ENCODE results near the gene PCGF3.

PCGF3 gene

DNA sequence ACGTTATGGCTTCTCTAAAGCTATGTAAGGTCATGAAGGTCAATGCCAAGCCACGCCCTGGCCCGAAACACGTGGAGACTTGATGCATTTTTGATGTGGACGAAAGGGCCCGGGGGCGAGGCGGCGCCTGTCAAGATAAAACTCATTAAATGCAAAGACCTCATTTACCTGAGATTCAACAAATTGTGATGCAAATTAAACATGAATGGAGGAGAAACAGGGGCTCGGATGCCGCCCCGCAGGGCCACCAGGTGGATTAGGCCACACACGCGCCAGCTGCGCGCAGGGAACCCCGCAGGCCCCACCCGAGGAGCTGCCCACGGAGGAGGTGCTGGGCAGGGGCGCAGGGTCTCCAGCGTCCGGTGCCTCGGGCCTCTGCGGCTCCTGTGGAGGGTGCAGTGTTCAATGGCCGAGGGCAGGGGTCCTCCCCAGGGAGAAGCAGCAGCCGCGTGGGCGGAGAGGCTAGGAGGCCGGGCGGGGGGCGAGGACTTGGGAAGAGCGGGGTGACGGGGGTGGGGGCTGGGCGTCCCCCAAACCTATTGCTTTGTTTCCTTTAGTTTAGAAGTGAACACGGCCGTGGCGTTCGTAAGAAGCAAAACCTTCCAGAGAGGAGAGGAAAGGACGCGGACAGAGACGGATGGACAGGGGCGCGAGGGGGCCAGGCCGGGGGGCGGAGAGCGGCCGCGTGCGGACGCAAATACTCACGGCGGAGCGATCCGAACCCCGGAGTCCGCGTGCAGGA lies 79.9 kb downstream of the PCGF3 start:
- DNase-seq: no peak

DNA sequence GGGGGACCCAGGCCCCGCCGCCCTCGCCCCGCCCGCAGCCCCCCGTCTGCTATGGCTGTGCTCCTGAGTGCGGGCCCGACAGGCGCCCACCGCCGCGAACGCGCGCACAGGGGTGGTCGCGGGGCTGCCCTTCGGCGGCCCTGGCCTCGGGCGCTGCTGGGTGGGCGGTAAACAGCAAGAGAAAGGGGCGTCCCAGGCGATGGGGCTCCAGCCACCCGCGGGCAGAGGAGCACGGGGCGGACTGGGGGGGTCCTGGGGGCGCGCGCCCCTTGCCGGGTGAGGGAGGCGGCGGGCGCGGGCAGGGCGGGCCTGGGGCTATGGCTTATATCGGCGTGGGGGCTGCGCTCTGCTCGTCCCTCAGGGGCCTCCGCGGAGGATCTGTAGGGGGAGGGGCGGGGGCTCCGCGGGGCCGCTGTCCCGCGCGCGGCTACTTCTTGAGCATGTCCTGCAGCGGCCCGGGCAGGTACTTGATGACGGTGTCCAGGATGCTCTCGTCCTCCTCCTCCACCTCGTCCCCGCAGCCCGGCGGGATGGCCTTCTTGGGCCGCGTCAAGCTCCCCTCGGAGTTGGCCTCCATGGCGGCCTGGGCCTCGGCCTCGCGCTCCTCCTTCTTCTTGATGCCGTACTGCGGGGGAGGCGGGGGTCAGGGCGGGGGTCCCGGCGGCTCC lies 80.6 kb downstream of the PCGF3 start:
- DNase-seq: no peak

DNA sequence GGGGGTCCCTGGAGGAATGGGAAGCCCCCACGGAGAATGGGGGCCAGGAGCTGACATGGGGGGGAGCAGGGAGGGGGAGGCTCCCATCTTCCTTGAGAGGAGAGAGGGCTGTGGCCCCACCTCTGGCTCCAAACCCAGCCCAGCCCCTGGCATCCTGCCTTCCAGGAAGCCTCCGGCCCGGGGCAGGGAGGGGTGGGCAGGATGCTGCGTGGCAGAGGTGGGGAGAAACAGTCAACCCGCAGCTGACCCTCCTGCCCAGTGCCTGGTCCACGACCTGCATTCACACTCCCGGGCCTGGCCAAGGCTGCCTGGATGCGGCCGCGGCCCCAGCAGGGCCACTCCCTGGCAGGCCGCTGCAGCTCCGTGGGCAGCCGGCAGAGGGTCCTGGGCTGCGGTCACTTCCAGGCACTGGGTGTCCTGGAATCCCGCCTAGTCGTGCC lies 81.2 kb downstream of the PCGF3 start:
- no peak for DNase-seq

DNA sequence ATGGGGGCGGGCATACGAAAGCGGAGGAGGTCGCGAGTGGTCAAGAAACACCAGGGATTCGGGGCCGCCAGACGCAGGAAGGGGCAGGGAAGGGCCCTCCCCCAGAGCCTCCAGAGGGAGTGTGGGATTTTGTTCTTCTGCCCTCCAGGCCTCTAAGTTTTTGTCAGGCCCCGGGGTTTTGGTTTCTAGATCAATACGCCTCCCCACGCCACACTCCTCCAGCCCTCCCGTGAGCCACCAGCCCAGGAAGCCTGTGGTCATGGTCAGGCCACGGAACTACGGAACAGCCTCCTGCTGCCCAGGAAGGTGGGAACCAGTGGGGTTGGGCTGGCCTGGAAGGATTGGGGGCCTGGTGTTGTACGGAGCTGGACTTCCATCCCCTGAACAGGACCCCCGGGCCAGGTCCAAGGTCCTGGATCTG lies 81.9 kb downstream of the PCGF3 start:
- no peak for DNase-seq

DNA sequence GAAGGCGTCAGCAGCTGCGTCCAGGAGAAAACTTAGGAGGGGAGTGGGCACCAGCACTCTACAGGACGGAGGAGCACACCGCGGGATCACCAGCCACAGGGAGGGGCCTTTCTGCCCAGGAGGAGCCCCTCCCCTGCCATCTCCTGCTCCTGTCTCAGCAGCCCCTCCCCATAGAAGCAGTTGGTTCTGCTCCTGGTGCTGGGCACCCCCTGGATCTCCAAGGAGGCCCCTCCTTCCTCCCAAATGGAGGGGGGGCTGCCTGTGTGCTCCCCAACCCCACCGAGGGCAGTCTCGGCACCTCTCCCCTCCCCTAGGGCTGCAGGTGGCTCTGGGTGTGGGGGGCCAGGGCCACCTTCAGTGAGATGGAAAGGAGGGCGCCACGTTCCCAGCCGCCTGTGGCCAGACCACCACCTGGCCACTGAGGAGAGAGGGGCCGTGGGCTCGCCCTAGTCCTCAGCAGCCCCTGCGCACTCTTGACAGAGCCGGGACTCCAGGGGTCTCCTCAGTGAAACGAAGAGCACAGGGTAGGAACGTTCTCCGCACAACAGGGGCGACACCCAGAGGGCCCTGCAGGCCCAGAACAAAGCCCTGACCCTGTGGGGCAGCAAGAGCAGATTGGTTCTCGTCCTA lies 82.5 kb downstream of the PCGF3 start:
- DNase-seq: no peak

DNA sequence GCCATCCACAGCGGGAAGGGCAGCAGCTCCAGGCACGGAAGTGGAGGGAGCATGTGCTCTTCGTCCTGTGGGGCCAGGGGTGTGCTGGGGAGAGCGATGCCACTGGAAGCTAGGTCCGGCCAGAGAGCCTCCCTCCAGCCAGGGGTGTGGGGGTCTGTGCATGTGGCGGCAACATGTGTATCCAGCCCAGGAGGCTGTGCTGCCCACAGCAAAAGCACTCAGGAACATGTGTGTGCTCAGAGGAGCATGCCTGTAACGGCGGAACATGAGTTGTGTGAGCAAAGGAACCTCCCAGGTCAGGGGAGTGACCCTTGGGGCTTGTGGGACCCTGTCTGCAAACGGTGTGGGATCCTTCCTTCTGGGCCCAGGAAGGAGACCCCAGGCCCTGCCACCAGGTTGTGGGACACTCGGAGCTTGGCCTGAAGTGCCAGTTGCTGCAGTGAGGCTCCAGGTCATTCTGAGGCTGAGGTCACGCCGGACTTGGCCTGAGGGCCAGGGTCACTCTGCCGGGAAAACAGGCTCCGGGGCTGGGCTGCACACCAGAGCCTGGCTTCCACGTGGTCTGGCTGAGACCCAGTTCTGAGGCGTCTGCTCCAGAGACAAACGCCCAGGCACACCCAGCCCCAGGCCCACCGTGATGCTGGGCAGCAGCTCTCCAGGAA lies 83.1 kb downstream of the PCGF3 start:
- DNase-seq: no peak

DNA sequence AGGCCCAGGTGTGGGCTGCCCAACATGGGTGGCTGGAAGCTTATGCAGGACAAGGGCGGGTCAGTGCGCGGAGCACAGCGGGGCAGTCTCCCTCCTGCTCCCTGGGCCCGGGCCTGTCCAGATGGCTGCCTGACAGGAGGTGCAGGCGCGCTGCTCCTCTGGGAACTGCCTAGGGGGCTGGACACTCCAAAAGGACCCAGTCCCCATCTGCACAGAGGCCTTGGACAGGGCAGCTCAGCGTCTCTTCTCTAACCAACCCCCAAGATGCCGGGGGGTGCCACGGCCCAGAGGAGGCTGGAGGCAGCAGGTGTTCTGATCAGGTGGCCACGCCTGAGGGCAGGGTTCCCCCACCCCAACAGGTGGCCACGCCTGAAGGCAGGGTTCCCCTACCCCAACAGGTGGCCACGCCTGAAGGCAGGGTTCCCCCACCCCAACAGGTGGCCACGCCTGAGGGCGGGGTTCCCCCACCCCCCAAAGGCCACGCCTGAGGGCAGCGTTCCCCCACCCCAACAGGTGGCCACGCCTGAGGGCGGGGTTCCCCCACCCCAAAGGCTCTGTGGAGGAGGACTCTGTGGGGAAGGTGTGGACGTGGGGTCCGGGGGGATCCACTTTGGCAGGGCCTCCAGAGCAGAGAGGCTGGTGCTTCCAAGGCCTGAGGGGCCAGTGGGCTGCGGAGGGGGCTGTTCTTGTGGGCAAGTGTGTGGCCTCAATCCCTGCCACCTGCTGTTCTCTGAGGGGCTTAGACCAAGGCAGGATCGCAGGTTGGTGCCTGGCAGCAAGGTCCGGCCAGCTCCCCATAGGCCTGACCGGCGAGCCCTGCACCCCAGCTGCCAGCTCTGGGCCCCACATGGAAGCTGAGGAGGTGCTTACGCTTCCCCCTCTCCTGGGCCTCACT lies 84.2 kb downstream of the PCGF3 start:
- no peak for DNase-seq

DNA sequence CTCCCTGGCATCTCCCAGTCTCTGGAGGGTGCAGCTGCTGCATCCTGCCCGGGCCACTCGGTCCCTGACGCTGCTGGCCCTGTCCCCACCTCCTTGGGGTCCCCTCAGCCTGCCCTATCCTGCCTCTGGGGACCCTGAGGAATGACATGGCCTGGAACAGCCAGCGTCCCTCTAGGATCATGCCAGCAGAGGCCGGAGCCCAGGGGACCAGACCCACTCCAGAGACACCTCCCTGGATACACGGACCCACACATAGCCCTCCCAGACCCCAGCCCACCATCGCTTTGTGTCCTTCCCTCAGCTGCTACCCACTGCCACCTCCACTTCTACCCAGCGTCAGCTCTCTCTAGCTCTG lies 84.8 kb downstream of the PCGF3 start:
- DNase-seq: no peak

DNA sequence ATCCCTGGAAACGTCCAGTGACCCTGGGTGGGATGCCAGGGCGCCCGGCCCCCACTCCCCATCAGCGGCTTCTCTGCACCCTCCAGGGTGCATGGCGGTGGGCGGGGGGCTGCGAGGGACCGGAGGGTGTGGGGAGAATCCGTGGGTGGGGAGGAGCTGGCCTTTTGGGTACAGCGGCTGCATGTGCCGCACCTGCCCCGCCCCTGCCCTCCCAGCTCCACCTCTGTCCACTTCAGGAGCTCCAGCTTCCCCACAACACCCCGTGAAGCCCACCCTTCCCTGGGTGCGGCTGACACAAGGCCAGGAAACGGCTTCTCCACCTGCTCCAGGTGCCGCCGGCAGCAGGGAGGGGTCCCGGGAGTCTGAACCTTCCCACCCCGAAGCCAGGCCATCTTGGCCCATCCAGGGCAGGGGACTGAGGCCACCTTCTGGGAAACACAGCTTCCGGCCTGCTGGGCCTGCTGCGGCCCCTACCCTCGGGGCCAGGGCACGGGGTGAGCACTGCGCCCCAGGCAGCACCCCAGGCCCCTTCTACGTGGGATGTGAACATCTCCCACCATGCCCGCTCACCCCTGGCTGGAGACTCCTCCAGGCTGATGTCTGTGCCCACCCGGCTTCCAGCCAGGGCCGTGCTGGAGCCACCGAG lies 85.7 kb downstream of the PCGF3 start:
- DNase-seq: no peak

DNA sequence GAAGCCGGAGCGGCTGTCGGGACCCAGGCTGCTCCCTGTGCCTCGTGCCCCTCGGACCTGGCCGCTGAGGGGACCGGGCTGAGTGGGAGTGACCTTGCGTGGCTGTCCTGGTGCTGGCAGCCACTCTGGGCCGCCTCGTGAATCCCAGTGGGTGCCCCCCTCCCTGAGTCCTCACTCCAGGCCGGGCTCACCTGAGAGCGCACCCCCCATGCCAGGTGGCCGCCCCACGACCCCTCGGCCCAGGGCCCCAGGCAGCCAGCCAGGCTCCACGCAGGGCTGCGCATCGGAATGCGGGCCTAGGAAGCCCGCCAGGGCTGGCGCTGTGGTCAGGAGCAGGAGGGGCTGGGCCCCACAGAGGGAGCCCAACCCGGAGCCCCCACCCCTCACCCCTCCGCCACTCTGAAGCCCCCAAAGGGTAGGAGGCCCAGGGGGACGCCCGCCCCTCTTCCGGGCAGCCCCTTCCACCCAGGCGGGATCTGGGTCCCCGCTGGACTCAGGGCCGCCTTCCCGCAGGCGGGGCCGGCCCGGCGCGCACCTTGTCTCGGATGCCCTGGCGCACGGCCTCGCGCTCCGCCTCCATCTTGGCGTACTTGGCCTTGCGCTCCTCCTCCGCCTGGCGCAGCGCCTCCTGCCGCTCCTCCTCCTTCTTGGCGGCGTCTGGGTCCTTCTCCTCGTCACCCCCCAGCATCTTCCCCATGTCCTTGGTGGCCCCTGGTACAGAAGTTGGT lies 86.4 kb downstream of the PCGF3 start:
- no peak for DNase-seq

DNA sequence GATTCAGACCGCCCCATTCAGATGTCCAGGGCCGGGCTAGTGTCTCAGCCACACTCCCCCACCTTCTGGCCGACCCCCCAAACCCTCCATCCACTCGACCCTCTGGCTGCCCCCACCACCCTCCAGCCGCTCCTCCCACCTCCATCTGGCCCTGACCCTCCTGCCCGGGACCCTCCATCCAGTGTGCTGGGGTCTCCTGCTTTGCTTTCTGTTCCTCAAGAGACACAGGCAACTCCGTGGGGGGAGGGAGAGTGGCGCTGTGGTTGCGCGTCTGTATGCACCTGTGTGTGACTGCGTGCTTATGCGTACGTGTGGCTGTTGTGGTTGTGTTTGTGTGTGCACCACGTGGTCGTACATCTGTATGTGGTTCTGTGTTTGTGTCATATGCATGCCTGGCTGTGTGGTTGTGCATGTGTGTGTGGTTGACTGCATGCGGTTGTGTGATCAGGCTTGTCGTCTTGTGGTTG lies 87.0 kb downstream of the PCGF3 start:
- DNase-seq: no peak

DNA sequence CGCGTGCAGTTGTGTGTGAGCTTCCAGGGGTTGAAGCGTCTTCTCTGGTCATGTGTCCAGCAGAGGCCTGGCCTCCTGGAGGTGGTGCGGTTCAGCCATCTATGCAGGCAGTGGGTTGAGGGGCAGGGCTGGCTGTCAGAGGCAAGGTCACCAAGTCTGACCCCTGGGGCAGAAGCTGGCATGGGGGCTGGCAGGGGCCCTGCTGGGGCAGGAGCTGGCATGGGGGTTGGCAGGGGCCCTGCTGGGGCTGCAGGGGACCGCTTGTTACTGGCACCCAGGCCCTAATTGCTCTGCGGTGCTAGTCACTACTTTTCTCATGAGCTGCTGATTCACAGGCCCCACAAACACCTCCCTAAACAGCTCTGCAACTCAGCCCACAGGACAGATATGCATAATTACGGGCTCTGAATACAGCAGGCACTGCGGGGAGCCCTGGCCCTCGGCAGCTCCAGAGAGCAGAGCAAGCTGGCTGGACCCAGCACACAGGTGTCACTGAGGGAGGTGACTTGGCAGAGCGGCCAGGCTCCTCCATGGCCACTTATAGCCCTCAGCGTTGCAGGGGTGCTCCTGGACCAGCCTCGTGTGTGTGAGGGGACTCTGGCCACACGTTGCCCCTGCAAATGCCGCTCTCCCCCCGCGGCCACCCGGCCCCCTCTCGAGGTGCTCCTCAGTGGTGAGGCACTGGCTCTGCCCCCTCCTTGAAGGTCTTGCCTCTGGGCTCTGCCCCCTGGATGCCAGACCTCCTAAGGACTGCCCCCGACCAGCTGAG lies 87.6 kb downstream of the PCGF3 start:
- no peak for DNase-seq

DNA sequence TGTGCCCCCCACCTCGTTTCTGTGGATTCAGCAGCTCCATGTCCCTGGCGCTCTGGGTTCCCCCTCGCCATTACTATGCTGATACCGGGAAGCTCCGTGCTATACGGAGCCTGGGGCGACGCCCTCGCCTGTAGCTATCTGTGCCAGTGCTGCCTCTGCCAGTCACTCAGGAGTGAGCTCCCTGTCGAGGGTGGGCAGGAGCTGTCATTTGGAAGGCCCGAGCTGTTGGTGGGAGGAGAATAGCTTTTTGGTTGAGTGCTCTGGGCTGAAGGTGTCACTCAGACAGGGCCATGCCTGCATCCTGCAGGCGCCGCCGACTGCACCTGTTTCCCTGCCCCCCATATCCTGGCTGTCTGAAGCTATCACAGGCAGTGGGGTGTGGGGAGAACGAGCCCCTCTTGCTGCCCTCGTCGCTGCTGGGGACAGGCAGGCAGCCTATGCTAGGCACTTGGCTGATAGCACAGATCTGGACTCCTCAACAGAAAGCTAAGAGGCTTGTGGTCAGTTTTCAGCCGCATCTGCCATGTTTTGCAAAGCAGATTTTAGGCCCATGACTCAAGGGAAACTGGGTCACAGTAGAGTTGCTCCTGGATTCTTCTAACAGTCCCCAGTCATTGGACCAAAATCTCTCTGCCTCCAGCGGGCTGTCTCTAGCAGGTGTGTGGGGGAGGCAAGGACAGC lies 88.4 kb downstream of the PCGF3 start:
- no peak for DNase-seq

DNA sequence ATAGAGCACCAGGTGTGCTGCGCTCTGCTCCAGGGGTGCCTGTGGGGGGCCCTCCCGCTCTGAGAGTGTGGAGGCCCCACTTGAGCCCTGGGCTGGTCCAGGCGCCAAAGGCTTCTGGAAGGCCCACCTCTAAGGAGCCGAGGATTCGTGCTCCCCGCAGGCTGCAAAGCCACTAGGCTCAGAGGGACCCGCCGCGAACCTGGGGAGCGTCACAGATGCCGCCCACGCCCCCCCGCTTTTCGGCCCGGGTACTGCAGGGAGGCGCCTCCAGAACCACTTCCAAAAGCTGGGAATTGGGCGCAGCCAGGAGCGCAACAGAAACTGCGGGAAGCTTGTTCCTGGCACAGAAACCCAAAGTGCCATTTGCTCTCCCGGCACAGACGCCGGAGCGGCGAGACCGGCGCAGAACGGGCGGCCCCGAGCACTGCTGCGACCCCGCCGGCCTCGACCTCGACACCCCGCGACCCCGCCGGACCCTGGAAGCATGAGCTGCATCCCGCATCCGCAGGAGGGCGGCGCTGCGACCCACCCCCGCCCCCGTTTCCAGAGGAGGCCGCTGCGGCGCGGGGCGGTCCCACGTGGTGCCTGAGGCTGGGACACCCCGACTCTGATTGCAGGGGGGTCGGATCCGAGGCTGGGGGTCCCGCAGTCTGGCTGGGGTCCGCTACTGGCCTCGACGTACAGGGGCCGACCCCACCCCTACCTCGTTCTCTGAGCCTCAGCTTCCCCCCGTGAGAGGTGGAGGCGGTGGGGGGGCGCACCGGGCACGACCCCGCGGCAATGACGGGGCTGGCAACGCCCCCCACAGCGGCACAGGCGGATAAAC lies 89.5 kb downstream of the PCGF3 start:
- DNase-seq: no peak

DNA sequence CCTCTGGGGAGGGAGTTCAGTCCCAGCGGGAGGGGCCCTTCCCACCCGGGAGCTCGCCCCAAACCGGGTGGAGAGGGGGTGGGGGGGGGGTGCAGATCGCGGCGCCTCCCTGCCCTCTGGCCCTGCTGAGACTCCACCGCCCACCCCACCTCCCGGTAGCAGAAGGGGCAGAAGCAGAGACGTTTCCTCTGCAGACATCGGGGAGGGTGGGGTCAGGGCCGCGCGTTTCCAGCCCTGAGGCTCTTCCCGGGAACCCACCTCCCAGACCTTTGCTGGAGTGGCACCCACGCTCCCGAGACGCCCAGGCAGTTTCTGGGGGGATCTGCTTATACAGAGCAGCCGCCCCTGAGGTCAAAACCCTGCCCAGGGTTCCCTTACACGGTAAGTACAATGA lies 90.1 kb downstream of the PCGF3 start:
- no peak for DNase-seq

DNA sequence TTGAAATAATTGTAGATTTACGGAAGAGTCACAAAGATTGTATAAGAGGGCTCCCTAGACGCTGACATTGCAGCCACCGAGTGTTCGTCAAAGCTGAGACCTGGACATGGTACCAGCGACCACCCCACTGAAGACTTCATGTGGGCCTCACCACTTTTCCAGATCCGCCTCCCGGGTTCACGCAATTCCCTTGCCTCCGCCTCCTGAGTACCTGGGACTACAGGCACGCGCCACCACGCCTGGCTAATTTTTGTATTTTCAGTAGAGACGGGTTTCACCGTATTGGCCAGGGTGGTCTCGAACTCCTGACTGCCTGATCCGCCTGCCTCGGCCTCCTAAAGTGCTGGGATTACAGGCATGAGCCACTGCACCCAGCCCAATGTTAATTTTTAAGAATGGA lies 90.6 kb downstream of the PCGF3 start:
- DNase-seq: no peak

DNA sequence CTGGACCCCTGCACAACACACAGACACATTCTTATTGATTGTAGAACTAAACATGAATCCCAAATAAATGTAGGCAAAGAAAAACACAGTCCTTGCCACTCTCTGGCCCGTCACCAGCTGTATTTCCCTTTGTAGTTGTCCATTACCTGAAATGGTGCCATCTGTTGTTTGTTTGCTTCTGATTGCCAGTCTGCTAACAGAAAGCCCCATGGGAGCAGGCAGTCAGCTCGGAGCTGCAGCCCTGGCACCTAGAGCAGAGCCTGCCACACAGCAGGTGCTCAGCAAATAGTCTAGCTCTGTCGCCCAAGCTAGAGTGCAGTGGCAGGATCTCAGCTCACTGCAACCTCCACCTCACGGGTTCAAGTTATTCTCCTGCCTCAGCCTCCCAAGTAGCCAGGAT lies 91.4 kb downstream of the PCGF3 start:
- peak; percentile 80 for DNase-seq

DNA sequence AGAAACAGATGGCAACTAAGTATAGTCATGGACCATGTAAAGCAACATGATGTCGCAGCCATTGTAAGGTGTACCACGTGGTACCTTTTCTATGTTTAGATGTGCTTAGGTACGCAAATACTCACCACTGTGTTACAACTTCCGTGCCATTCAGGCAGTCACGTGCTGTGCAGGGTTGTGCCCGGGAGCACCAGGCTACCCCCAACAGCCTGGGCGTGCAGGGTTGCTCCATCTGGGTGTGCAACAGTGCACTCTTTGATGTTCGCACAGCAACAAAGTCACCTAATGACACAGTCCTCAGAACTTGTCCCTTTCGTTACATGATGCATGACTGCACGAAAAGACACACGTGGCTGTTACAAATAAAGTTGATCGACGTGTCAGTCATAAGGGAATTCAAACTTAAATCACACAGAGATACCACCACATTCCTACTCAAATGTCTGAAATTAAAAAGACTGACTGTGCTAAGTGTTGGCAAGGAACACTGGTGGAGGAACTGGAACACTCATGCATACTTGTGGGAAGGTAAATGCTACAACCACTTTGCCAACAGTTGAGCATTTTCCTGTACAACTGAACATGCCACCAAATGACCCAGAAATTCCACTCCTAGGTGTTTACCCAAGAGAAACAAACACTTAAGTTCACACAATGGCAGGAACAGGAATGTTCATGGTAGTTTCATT lies 95.9 kb downstream of the PCGF3 start:
- no peak for DNase-seq

Data from NCI-H774 (cell line).